GM18868 (cell line): Measurements from ENCODE around the gene BRSK2.
"Not testable (repeated sequence)": the region's sequence is repeated elsewhere in the genome, so short reads cannot be mapped to it uniquely, and the experiment has no call there.

Source experiments
- ATAC-seq: cut with Tn5 transposase; IDR thresholded peaks from one replicate; pipeline ENCODE4 v1.9.1; 2021; ENCODE audit warnings: mild to moderate bottlenecking, moderate library complexity; ENCODE audit not compliant: unreplicated experiment

BRSK2 gene

DNA sequence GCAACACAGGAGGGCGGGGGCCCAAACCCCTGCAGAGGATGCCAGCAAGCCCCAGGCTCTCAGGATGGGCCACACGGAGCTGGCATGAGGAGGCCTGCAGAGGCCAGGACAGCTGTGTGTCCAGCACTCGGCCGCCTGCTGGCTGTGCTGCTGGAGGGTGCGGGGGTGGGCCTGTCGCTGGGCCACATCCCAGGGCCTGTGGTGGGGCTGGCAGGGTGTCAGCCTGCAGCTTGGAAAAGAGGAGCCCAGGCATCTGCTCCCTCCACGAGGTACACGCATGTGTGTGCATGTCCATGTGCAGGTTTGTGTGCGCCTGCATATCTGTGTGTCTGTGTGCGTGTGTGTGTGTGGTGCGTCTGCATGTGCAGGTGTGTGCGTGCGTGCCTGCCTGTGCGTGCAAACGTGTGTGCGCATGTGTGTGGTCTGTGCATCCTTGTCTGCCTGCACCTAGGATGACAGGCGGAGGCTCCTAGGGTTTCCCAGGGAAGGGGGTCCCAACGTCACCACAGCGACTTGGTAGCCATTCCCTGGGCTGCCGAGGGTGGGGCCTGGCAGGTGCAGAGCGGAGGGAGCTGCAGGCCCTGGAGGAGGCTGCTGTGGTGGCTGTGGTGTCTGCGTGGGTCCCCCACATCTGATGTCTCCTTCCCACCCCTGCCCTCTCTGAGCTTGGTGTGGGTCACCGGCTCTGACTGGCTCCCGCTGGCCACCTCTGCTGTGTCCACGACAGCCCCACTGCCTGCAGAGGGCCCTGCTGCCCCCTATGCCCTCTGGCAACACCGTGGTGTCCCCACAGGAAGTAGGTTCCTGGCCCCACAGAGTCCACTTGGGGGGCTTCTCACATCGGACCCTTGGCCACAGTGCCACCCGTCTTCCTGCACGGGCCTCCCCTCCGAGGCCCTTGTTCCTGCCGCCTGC, 17.1 kb downstream of the BRSK2 start:
- ATAC-seq, result no peak

DNA sequence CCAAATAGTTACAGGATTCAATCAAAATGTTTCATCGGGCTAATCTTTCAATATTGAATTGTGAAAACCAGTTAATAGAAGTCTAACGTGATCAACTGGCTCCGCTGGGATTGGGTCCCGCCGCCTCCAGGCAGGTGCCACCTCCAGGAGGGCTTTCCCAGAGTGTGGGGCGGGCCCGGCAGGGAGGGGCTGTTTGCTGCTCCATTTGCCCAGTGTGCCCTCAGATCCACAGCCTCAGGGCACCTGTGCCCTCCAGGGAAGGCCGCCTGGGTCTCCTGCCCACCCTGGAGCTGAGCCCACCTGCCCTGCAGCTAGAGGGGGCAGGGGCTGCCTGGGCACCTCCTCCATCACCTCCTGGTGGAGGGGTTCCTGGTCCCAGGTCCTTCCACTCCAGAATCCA, 17.9 kb downstream of the BRSK2 start:
- ATAC-seq, result no peak

DNA sequence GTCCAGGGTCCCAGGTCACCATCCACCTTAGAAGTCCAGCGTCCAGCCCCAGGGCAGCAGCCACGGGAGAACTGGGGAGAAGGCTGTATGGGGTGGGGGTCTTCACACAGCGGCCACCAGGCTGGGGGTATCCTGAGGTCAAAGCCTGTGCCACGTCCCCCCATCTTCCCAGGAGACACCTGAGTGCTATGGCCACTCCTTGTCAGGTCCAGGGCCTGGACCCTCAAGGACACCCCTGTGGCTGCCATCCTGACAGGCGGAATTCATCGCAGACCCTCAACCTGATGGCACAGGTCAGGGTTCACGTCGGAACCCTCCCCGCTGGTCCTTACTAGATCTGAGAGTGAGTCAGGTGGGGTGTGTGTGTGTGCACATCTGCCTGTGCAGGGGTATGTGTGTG, 18.6 kb downstream of the BRSK2 start:
- no peak for ATAC-seq

DNA sequence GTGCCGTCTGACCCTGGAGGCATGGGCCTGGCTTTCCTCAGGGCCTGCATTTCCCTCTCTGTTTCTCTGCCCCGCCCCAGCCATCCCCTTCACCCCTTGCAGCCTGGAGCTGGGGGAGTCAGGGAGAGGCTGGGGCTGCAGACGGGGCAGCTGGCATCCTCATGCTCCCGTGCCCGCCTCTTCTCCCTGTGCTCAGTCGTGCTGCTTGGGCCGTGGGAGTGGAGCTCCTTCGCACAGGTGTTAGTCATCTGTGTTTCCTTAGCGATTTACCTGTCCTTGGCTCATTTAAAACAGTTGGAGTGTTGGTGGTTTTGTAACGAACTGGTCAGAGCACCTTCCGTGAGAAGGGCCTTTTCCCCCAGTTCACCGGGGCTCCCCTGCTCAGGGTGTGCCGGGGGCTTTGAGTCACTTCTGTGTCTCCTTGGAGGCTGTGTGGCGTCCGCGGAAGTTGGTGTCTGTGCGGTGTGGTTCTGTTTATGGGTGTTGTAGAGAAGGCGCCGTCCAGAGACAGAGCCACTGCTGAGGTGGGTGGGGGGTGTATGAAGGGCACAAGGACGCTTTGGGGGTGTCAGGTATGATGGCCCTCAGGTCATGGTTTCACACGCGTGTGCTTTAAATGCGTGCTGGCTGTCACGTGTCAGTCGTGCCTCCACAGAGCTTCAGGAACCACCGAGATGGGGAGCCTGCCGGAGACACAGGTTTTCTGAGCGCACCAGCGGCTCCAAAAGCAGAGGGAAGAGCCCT, 19.5 kb downstream of the BRSK2 start:
- no peak for ATAC-seq

DNA sequence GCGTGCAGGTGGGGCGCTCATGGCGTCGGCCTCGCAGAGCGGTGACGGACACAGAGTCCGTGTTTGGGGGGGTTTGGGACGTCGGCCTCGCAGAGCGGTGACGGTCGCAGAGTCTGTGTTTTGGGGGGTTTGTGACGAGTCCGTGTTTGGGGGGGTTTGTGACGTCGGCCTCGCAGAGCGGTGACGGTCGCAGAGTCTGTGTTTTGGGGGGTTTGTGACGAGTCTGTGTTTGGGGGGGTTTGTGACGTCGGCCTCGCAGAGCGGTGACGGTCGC, 20.1 kb downstream of the BRSK2 start:
- ATAC-seq, result not testable (repeated sequence)

DNA sequence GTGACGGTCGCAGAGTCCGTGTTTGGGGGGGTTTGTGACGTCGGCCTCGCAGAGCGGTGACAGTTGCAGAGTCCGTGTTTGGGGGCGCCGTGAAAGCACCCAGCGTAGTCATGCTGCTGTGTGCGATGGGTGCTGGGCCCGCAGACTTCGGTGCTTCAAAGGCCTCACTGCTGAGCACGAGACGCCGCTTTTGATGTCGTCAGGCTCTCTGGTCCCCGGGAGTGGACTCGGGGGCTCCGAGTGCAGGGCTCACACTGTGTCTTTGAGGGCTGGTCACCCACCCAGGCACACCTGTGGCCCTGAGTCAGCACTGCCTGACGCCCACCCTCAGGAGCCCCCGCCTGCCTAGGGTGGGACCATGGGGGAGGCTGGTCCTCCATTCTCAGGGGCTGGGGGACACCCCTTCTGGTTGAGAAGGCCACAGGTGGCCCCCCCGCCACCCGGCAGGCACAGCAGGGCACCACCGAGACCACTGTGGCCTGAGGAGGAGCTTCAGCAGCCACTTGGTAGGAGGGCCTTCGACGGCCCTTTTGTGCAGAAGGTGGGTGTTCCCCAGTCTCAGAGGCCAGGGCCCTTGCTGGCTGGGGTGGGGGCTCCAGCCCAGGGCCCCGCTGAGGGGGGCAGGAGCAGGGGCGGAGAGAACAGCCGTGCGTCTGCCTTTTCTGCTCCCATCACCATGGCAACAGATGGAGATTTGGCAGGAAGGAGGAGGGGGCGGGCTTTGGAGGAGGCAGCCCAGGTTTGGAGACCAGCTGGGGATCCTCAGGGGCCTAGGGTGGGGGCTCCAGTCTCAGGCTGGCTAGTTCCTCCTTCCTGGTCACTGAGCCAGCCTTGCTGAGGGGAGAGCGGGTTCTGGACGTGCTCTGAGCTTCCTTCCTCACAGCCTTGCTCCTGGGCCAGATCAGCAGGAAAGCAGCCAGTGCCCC, 20.9 kb downstream of the BRSK2 start:
- no peak for ATAC-seq

DNA sequence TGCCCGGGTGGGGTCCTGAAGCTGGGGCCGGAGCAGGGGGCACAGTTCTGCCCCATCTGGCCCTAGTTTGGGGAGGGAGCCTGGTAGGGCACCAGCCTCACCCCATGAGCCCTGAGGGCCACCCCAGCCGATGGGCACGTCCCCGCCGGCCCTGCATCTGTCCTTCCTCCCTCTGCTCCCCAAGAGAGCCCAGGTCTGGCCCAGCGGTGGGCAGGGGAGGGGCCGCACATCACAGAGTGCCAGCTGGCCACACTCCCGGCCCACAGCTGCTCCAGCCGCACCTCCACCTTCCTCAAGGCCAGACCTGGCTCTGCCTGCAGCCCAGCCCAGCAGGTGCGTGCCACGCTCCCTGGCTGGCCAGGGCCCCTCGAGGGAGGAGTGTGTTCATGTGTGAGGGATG, 21.6 kb downstream of the BRSK2 start:
- ATAC-seq, result no peak

DNA sequence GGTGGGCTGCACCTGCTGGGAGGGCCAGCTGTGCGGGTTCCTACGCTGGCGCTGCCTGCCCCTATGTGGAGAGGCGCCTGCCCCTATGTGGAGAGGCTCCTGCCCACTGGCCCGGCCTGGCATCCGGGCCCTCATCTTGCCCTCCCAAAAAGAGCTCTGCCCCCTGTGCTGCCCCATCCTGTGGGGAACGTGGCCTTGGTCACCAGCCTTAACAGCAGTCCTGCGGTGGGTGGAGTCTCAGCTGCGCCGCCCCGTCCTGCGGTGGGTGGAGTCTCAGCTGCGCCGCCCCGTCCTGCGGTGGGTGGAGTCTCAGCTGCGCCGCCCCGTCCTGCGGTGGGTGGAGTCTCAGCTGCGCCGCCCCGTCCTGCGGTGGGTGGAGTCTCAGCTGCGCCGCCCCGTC, 22.0 kb downstream of the BRSK2 start:
- ATAC-seq, result not testable (repeated sequence)

DNA sequence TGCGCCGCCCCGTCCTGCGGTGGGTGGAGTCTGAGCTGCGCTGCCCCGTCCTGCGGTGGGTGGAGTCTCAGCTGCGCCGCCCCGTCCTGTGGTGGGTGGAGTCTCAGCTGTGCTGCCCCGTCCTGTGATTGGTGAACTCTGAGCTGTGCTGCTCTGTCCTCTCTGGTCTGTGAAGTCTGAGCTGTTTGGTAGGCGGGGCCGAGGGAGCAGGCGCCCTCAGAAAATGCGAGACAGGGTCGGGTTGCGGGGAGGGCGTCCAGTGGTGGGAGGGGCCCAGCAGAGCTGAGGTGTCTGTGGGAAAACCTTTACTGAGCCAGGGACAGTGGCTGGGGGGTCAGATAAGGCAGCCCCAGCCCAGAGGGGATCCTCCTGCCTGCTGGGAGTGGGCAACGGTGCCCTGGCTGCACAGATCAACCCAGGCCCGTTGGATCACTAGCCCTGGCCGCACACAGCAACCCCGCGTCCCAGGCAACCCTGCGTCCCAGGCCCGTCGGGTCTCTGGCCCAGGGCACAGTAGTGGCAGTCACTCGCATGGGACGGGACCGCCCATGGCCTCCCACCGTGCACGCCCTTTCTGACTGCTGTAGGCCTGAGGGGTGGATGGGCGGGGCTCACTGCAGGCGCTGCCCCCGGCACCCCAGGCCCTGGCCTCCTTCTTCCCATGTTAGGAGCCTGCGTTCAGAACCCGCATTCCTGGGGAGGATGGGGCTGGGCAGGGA, 22.8 kb downstream of the BRSK2 start:
- ATAC-seq, result no peak

DNA sequence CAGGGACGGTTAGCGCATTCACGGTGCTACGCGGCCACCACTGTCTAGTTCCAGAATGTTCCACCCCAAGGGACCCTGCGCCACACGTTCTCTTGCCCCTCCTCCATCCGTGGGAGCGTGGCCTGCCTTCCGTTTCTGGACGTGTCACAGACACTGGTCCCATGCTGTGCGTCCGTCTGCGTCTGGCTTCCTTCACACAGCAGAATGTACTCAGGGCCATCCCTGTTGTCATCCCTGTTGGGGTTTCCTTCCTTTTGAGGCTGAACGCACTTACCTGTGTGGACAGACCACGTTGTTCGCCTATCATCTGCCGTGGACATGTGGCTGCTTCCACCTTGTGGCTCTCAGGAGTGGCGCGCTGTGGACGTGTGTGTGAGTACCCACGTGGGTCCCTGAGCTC, 24.9 kb downstream of the BRSK2 start:
- ATAC-seq, result no peak

DNA sequence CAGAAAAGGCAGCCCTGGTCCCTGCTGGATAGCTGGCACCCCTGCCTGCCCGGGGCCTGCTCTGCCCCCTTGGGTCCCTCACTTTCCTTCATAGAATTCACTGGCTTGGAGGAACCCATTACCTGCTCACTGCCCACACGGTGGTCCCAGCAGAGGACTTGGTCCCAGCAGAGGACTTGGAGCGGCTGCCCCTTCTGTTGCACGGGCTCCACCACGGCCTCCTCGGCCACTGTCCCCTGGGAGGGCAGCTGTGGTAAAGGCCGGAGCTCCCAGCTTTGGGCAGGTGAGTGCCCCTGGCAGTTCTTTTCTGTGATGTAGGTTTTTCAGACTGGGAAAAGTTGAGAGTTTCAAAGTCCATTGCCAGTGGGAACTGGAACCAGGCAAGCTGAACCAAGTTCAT, 25.9 kb downstream of the BRSK2 start:
- no peak for ATAC-seq

DNA sequence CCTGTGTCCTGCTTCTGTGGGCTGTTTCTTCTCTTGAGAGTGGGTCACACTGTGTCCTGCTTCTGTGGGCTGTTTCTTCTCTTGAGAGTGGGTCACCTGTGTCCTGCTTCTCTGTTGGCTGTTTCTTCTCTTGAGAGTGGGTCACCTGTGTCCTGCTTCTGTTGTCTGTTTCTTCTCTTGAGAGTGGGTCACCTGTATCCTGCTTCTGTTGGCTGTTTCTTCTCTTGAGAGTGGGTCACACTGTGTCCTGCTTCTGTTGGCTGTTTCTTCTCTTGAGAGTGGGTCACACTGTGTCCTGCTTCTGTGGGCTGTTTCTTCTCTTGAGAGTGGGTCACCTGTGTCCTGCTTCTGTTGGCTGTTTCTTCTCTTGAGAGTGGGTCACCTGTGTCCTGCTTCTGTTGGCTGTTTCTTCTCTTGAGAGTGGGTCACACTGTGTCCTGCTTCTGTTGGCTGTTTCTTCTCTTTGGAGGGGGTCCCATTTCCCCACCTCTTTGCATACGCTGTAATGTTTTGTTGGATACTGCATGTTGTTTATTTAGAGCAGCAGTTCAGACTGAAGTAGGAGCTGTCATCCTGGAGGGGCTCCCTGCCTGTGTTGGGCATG, 28.6 kb downstream of the BRSK2 start:
- ATAC-seq, result not testable (repeated sequence)

DNA sequence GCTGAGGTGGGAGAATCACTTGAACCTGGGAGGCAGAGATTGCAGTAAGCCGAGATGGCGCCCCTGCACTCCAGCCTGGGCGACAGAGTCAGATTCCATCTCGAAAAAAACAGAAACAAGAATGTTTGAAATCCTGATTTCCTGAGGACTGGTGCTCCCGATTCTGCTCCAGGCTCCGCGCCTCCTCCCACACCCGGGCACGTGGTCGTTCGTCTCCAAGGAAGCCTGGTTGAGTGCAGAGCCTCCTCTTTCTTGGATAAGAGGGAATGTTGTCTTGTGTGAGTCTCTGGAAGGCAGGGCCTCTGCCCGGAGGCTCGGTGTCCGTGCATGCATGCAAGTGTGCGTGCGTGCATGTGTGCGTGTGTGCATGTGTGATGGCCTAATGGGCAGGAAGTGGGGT, 30.1 kb downstream of the BRSK2 start:
- ATAC-seq, result no peak

DNA sequence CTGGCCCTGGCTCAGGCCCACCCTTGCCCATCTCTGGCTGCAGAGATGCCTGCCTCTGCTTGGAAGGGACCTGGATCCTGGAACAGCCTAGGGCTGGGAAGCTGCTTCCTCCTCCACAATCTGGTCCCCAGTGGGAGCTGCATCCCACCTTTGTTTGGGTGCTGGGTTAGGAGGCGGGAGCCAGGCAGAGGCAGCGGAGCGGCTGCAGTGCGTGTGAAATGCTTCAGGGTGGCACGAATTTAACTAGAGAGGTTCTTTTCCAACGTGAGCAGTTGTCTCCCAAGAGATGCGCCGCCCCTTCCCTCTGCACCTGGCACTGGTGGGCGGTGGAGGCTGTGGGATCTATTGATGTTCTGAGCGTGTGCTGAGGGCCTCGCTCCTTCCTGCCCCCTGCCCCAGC, 31.6 kb downstream of the BRSK2 start:
- no peak for ATAC-seq

DNA sequence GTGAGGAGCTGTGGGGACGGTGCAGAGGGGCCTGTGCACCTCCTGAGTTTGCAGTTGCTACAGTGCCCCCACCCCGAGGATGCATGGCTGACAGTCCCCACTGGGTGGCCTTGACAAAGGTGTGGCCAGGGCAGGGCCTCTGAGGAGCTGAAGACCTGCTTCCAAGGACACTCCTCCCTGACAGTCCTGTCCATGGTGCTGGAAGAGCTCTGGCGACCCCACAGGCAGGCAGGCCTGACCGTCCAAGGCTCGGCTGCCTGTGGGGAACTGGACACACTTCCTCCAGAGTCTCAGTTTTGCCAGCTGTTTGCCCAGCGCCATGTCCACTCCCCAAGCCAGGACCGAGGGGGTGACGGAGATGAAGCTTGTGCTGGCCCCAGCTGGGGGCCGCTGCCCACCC, 32.7 kb downstream of the BRSK2 start:
- no peak for ATAC-seq

DNA sequence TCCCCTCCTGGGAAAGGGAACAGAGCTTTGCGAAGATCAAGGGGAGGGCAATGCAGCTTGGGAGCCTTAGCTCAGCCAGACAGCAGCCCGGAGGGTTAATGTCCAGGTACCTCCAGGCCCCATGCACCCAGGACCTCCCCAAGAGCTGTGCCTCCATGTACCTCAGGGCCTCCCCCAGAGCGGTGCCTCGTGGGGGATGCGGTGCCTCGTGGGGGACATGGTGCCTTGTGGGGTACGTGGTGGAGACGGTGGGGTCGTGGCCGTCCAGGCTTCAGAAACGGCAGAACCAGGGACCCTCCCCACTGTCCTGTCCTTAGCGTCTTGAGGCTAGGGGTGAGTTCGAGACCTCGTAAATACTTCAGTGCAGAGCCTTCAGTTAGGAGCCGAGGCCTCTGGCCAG, 33.2 kb downstream of the BRSK2 start:
- ATAC-seq, result no peak

DNA sequence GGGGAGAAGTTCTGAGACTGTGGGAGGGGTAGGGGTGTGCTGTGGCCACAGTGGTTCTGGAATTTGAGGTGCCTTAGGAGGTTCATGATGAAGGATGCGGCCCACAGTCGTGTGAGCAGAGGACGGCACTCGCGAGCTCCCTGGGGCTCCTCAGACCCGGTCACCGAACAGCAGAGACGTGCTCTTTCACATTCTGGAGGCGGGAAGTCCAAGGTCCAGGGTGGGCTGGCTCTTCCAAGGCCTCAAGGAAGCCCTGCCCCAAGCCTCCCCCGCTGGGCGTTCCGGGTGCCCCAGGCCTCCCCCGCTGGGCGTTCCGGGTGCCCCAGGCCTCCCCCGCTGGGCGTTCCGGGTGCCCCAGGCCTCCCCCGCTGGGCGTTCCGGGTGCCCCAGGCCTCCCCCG, 33.7 kb downstream of the BRSK2 start:
- ATAC-seq, result not testable (repeated sequence)

DNA sequence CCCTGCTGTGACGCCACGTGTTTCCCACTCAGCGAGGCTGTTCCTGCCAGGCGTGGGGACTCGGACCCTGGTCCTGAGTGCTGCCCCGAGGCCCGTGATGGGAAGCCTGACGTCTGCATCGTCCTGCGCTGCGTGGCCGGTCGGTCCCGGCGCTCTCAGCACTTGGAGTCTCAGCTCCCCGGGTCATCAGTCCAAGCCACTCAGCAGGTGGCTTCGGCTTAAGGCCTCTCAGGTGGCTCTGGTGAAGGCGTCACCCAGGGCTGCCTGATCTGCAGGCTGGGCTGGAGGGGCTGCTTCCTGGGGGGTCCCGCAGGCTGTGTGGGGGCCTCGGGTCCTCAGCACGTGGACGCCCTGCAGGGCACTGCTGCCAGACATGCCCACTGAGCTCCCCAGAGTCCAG, 35.3 kb downstream of the BRSK2 start:
- ATAC-seq, result no peak

DNA sequence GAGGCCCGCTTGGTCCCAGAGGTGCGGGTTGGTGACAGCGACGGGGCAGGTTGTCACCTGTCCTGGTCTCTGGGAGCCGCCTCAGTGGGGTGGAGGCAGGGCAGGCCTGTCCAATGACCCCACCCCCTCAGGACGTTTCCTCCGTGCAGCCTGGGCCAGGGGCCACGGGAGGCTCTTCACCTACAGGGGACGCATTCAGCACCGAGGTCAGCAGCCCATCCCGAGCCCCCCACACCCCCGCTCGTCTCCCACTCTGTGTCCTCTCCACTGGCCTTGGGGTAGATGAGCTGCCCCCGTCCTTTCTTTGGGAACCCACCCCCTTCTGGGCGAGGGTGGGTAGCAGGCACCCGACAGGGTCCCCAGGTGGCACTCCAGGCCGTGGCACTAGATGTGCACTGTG, 35.7 kb downstream of the BRSK2 start:
- ATAC-seq, result no peak

DNA sequence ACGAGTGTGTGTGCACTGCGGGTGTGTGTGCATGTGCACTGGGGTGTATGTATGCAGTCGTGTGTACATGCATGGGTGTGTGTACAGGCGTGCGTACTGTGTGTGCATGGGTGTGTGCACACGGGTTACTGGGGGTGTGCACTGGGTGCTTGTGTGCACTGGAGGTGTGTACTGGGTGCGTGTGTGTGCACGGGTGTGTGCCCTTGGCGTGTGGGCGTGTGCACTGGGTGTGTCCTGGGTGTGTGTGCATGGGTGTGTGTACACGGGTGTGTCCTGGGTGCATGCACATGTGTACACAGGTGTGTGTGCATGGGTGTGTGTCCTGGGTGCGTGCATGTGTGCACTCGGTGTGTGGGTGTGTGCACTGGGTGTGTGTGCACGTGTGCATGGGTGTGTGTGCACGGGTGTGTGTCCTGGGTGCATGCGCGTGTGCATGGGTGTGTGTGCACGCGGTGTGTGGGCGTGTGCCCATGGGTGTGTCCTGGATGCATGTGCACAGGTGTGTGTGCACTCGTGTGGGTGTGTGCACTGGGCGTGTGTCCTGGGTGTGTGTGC, 39.1 kb downstream of the BRSK2 start:
- no peak for ATAC-seq
